Natural killer cell treated with Interleukin-12 subunit alpha and Interleukin-12 subunit beta and Interleukin-15 and Interleukin-18, amount 100 ng/mL, for 72 hours (primary cell): ENCODE data around the gene HIVEP1. TPM values are rescaled to one million over a fixed set of nuclear protein-coding genes. Genes with fewer than 3 reads are reported as not detected.
A peak's percentile ranks its signal among the peaks of the same experiment; 100 is the strongest.
"Not testable (repeated sequence)": the region's sequence is repeated elsewhere in the genome, so short reads cannot be mapped to it uniquely, and the experiment has no call there.

Experiments used
- ATAC-seq, 2 donors: fragments of 150-1000 bp; cut with Tn5 transposase in 1 of 2; sonication (Bioruptor Pico), chemical (Tn5 transposase) in 1 of 2; 2 replicates each; pipeline ENCODE4 v1.10.0; 2021
- DNase-seq: peaks from one replicate; pipeline ENCODE4 v3.0.0; 2022; ENCODE audit warnings: low spot score
- H3K27ac Mint-ChIP-seq, 2 donors: 1 replicate in 1 of 2; 2 replicates in 1 of 2; pipeline ENCODE4 v1.8.0; 2022; ENCODE audit warnings: mixed read lengths in 2 of 2, mild to moderate bottlenecking in 1 of 2, moderate library complexity in 1 of 2
- H3K27me3 Mint-ChIP-seq, 2 donors: 1 replicate in 1 of 2; 2 replicates in 1 of 2; pipeline ENCODE4 v1.8.0; 2022; ENCODE audit warnings: mixed read lengths in 2 of 2
- H3K36me3 Mint-ChIP-seq: one replicate; pipeline ENCODE4 v1.8.0; 2022; ENCODE audit warnings: mixed read lengths
- H3K4me1 Mint-ChIP-seq, 2 donors: 1 replicate in 1 of 2; 2 replicates in 1 of 2; pipeline ENCODE4 v1.8.0; 2022; ENCODE audit warnings: low read depth in 2 of 2, mixed read lengths in 2 of 2, mild to moderate bottlenecking in 1 of 2
- H3K4me3 Mint-ChIP-seq: one replicate; pipeline ENCODE4 v1.8.0; 2022; ENCODE audit warnings: mixed read lengths
- H3K9me3 Mint-ChIP-seq: 2 replicates; pipeline ENCODE4 v1.8.0; 2022; ENCODE audit warnings: mixed read lengths
- total RNA-seq, 2 donors: library from RNA; stranded (reverse); gene quantifications; one replicate each; pipeline ENCODE4 v1.2.3, GENCODE V29; 2022

The HIVEP1 gene
- total RNA-seq, 2 donors from 2014 or later, result 28.3 to 39.4 TPM

DNA sequence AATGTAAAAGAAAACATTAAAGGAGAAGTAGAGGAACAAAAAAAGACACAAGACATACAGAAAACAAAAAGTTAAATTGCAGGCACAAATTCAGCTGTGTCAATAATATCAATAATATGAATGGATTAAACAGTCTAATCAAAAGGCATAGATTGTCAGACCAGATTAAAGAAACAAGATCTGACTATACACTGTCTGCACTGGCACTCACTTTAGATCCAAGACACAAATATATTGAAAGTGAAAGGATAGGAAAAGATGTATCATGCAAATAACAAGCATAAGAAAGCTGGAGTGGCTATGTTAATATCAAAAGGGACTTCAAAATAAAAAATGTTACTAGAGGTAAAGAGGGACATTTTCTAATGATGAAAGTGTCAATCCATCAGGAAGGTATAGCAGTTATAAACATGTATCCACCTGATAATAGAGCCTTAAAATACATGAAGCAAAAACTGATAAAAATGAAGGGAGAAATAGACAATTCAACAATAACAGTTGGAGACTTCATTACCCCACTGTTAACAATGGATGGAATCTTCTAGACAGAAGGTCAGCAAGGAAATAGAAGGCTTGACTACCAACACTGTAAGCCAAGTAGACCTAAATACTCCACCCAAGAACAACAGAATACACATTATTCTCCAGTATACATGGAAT lies 89.7 kb downstream of the HIVEP1 start:
- H3K4me1 Mint-ChIP-seq, result peaks cover 7 to 10% of the 10 kb centered on the region in 2 donors
- ATAC-seq, result no peak
- H3K9me3 Mint-ChIP-seq, result no peaks in the 10 kb centered on the region
- H3K4me3 Mint-ChIP-seq, result no peak overlapping the region
- peaks cover 6% of the 10 kb centered on the region for H3K36me3 Mint-ChIP-seq
- DNase-seq, result no peak
- peak overlapping the region in 1 of 2 donors; percentile 2 for H3K27ac Mint-ChIP-seq
- H3K27me3 Mint-ChIP-seq, result no peaks in the 10 kb centered on the region

- no peak overlapping the region for H3K4me3 Mint-ChIP-seq
- ATAC-seq (no peak), DNase-seq (no peak)
- H3K27ac Mint-ChIP-seq, result no peak overlapping the region
- no peaks in the 10 kb centered on the region for H3K9me3 Mint-ChIP-seq
- H3K27me3 Mint-ChIP-seq, result no peaks in the 10 kb centered on the region
- H3K36me3 Mint-ChIP-seq, result peaks cover 6% of the 10 kb centered on the region
- H3K4me1 Mint-ChIP-seq, result peaks cover 7 to 10% of the 10 kb centered on the region in 2 donors
Observed at GRCh38 chr6:12102350-12102749, 90.2 kb downstream of the HIVEP1 start.

- H3K4me3 Mint-ChIP-seq, result no peak overlapping the region
- H3K9me3 Mint-ChIP-seq, result no peaks in the 10 kb centered on the region
- ATAC-seq (no peak), DNase-seq (no peak)
- no peak overlapping the region for H3K27ac Mint-ChIP-seq
- H3K4me1 Mint-ChIP-seq, result peaks cover 7 to 8% of the 10 kb centered on the region in 2 donors
- peaks cover 6% of the 10 kb centered on the region for H3K36me3 Mint-ChIP-seq
- H3K27me3 Mint-ChIP-seq, result no peaks in the 10 kb centered on the region
Observed at GRCh38 chr6:12103158-12103557, 91.0 kb downstream of the HIVEP1 start.

GRCh38 chr6:12105271-12105670 lies 93.2 kb downstream of the HIVEP1 start:
- DNase-seq (no peak), ATAC-seq (no peak)
- Mint-ChIP-seq H3K36me3 (peaks cover 7% of the 10 kb centered on the region), H3K4me1 (peaks cover 12 to 15% of the 10 kb centered on the region in 2 donors), H3K27ac (no peak overlapping the region), H3K27me3 (no peaks in the 10 kb centered on the region), H3K9me3 (no peaks in the 10 kb centered on the region), H3K4me3 (no peak overlapping the region)

- not testable (repeated sequence) for H3K4me3 Mint-ChIP-seq, H3K9me3 Mint-ChIP-seq, H3K36me3 Mint-ChIP-seq, ATAC-seq, DNase-seq, H3K27me3 Mint-ChIP-seq, H3K27ac Mint-ChIP-seq
- H3K4me1 Mint-ChIP-seq, result peaks cover 27 to 32% of the 10 kb centered on the region in 2 donors
Observed at GRCh38 chr6:12108376-12108775, 96.3 kb downstream of the HIVEP1 start.

DNA sequence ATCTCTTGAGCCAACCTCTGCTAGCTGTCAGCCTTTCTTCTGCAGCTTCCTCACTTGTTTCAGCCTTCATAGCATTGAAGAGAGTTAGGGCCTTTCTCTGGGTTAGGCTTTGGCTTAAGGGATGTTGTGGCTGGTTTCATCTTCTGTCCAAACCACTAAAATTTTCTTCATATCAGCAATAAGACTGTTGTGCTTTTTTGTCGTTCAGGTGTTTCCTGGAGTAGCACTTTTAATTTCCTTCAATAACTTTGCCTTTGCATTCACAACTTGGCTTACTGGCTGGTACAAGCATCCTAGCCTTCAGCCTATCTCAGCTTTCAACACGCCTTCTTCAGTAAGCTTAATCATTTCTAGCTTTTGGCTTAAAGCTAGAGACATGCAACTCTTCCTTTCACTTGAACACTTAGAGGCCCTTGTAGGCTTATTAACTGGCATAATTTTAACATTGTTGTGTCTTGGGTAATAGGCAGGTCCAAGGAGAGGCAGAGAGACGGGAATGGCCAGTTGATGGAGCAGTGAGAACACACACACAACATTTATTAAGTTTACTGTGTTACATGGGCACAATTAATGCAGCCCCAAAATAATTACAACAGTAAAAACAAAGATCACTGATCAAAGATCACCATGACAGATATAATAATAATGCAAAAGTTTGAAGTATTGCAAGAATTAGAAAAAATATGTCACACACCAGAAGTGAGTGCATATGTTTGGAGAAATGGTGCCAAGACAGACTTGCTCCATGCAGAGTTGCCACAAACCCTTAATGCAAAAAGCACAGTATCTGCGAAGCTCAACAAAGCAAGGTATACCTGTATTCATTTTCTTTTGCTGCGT lies 98.6 kb downstream of the HIVEP1 start:
- H3K27me3 Mint-ChIP-seq, result no peaks in the 10 kb centered on the region
- no peak for ATAC-seq
- peaks cover 20% of the 10 kb centered on the region for H3K36me3 Mint-ChIP-seq
- no peaks in the 10 kb centered on the region for H3K9me3 Mint-ChIP-seq
- peak overlapping the region in 1 of 2 donors; percentile 65 for H3K27ac Mint-ChIP-seq
- peaks cover 45 to 50% of the 10 kb centered on the region in 2 donors for H3K4me1 Mint-ChIP-seq
- no peak for DNase-seq
- H3K4me3 Mint-ChIP-seq, result peak overlapping the region; percentile 11

GRCh38 chr6:12111363-12111670 lies 99.2 kb downstream of the HIVEP1 start:
- Mint-ChIP-seq H3K4me3 (no peak overlapping the region), H3K27me3 (no peaks in the 10 kb centered on the region), H3K27ac (peak overlapping the region in 1 of 2 donors; percentile 90), H3K4me1 (peaks cover 51 to 54% of the 10 kb centered on the region in 2 donors), H3K36me3 (peaks cover 25% of the 10 kb centered on the region), H3K9me3 (no peaks in the 10 kb centered on the region)
- DNase-seq, result no peak
- no peak for ATAC-seq

GRCh38 chr6:12112540-12113189 lies 100.6 kb downstream of the HIVEP1 start:
- peaks cover 4% of the 10 kb centered on the region for H3K9me3 Mint-ChIP-seq
- H3K27ac Mint-ChIP-seq, result peak overlapping the region; percentile 77 to 90
- DNase-seq (no peak), ATAC-seq (no peak)
- peaks cover 54 to 56% of the 10 kb centered on the region in 2 donors for H3K4me1 Mint-ChIP-seq
- H3K36me3 Mint-ChIP-seq, result peaks cover 33% of the 10 kb centered on the region
- peak overlapping the region; percentile 75 for H3K4me3 Mint-ChIP-seq
- H3K27me3 Mint-ChIP-seq, result no peaks in the 10 kb centered on the region

- peaks cover 33% of the 10 kb centered on the region for H3K36me3 Mint-ChIP-seq
- peaks cover 4% of the 10 kb centered on the region for H3K9me3 Mint-ChIP-seq
- no peaks in the 10 kb centered on the region for H3K27me3 Mint-ChIP-seq
- peak overlapping the region; percentile 77 to 90 for H3K27ac Mint-ChIP-seq
- H3K4me1 Mint-ChIP-seq, result peaks cover 54 to 56% of the 10 kb centered on the region in 2 donors
- peak; percentile 69 for DNase-seq
- peak overlapping the region; percentile 75 for H3K4me3 Mint-ChIP-seq
- peak; percentile 76 to 81 for ATAC-seq
Observed at GRCh38 chr6:12113190-12113577, 101.1 kb downstream of the HIVEP1 start.

DNA sequence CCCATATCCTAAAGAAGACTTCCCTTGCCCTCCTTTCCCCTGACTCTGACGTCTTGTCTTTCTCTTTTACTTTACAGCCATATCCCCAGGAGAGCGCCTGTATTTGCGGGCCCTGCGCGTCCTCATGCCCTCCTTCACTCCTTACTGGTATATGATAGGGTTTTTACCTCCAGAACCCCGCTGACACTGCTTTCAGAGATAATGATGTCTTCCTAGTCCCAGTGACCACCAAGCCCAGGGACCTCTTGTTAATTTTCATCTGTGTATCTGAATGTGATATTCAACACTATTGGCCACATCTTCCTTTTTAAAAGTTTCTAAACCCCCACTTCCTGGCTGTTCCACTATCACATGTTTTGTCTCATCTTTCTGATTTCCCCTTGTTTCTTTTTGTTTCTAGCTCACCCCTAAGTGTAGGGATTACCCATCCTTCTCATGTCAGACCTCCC lies 102.0 kb downstream of the HIVEP1 start:
- Mint-ChIP-seq H3K36me3 (peaks cover 37% of the 10 kb centered on the region), H3K9me3 (peaks cover 4% of the 10 kb centered on the region), H3K27ac (peak overlapping the region; percentile 77 to 90), H3K27me3 (no peaks in the 10 kb centered on the region), H3K4me1 (peaks cover 62 to 63% of the 10 kb centered on the region in 2 donors), H3K4me3 (peak overlapping the region; percentile 75)
- DNase-seq, result no peak
- ATAC-seq, result peak; percentile 38 to 73

DNA sequence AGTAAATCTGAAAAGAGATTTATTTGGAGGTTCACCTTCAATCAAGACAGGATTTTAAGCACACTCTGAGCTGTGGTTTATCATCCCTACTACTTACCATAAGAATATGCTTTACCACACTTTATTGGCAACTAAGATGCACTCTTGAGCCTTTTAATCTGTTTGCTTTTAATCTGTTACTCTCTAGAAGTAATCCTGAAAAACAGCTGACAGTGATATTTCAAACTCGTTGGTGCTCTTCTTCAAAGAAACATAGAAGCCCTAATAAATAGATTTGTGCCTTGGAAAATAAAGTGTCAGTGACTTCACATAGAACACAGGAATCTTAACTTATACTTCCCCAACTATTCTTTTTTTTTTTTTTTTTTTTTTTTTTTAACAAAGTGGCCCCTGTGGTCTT lies 102.9 kb downstream of the HIVEP1 start:
- H3K27me3 Mint-ChIP-seq, result no peaks in the 10 kb centered on the region
- H3K4me1 Mint-ChIP-seq, result peaks cover 64 to 68% of the 10 kb centered on the region in 2 donors
- peak overlapping the region; percentile 75 for H3K4me3 Mint-ChIP-seq

DNA sequence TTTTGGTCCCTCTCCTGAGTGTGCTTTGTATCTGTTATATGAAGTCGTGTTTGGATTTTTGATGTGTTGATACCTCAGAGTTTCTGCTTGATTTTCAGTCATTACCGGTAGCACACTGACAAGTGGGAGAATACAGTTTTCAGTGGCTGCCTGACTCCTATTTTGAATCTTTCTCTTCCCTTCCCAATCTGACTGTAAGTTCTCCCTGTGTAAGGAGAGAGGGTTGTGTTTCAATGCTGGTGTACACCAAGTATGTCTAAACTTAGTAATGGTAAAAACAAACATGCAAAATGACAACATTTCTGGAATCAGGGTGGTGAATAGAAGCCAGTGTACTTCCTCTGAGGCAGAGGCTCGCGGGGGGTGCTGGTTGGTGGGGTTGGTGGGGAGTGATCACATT lies 103.4 kb downstream of the HIVEP1 start:
- Mint-ChIP-seq H3K27ac (peak overlapping the region; percentile 78 to 90), H3K4me3 (peak overlapping the region; percentile 68), H3K27me3 (no peaks in the 10 kb centered on the region), H3K4me1 (peaks cover 66 to 68% of the 10 kb centered on the region in 2 donors), H3K36me3 (peaks cover 39% of the 10 kb centered on the region), H3K9me3 (peaks cover 4% of the 10 kb centered on the region)
- ATAC-seq (no peak), DNase-seq (no peak)

More for the DNA sequence above, 102.9 kb downstream of the HIVEP1 start:
- ATAC-seq, result no peak
- peaks cover 4% of the 10 kb centered on the region for H3K9me3 Mint-ChIP-seq
- peaks cover 34% of the 10 kb centered on the region for H3K36me3 Mint-ChIP-seq
- peak overlapping the region; percentile 78 to 90 for H3K27ac Mint-ChIP-seq
- DNase-seq, result no peak

DNA sequence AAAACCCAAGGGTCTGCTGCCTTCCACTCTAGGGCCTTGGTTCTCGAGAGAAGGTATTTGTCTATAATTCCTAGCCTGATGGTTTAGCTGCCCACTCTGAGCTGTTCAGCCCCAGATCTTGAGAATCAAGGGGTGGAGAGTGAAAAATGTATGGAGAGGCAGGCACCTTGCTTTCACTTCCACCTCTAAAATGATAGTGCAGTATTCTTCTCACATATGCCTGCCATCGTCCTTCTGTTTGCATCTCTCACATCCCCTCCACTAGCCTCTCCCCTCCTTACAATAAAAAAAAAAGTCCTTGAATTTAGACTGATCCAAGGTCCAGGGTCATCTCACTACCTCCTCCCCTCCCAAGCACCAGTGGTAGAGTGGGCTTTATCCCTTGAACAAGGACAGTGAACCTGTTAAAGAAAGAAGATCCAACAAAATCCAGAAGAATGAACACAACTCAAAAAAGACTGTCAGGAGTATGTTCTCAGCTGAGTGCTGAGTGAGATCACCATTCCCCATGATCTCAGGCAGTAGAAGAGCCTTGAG lies 104.2 kb downstream of the HIVEP1 start:
- Mint-ChIP-seq H3K27me3 (no peaks in the 10 kb centered on the region), H3K4me3 (no peak overlapping the region), H3K27ac (peak overlapping the region; percentile 78 to 90), H3K36me3 (peaks cover 44% of the 10 kb centered on the region), H3K4me1 (peaks cover 63 to 65% of the 10 kb centered on the region in 2 donors), H3K9me3 (peaks cover 4% of the 10 kb centered on the region)
- DNase-seq (no peak), ATAC-seq (no peak)
